Transverse colon (tissue), 4 donors: Measurements from ENCODE around the gene OSBPL10. TPM values are rescaled to one million over a fixed set of nuclear protein-coding genes. Genes with fewer than 3 reads are reported as not detected.

ENCODE experiments used
- DNase-seq: peaks from one replicate; pipeline ENCODE4 v3.0.0-alpha.2; 2019
- H3K27ac ChIP-seq, 4 donors: fragments of 200-600 bp; sonication (generic); 2 replicates each; pipeline ENCODE4 v1.5.1; 2016 to 2018; ENCODE audit warnings: inconsistent platforms in 4 of 4
- H3K27me3 ChIP-seq: fragments of 200-600 bp; sonication (generic); 2 replicates; pipeline ENCODE4 v1.5.1; 2017; ENCODE audit warnings: inconsistent platforms
- H3K36me3 ChIP-seq, 4 donors: fragments of 200-600 bp; sonication (generic); 2 replicates each; pipeline ENCODE4 v1.5.1; 2017 to 2019; ENCODE audit warnings: inconsistent platforms in 4 of 4
- H3K4me1 ChIP-seq, 4 donors: fragments of 200-600 bp; sonication (generic); 2 replicates each; pipeline ENCODE4 v1.5.1; 2017 to 2020; ENCODE audit warnings: inconsistent platforms in 4 of 4
- H3K4me3 ChIP-seq, 4 donors: fragments of 200-600 bp; sonication (generic); 1 replicate in 1 of 4; 2 replicates in 3 of 4; pipeline versions ENCODE4 v1.5.1 to v1.6.1; 2017 to 2019; ENCODE audit warnings: inconsistent platforms in 4 of 4
- H3K9me3 ChIP-seq, 2 donors: fragments of 200-600 bp; sonication (generic); 2 replicates each; pipeline ENCODE4 v1.5.1; 2017 to 2019; ENCODE audit warnings: inconsistent platforms in 2 of 2
- CTCF ChIP-seq, 5 experiments: fragments of 200-600 bp in 3 of 5; fragments of 450-650 bp in 2 of 5; sonication (generic) in 3 of 5; IDR thresholded peaks; 1 replicate in 2 of 5; 2 replicates in 3 of 5; pipeline ENCODE4 v1.5.1; 2016 to 2017; ENCODE audit warnings: antibody characterized with exemption in 5 of 5, inconsistent platforms in 3 of 5, mild to moderate bottlenecking in 2 of 5, moderate library complexity in 1 of 5
- EP300 ChIP-seq: sonication (generic); formaldehyde crosslinking; IDR thresholded peaks from one replicate; pipeline ENCODE4 v1.6.1; 2017; ENCODE audit warnings: antibody characterized with exemption, low read depth
- POLR2A ChIP-seq: fragments of 450-650 bp; IDR thresholded peaks from one replicate; pipeline ENCODE4 v1.6.1; 2016; ENCODE audit warnings: antibody characterized with exemption, mild to moderate bottlenecking, moderate library complexity
- POLR2AphosphoS5 ChIP-seq, 3 donors: sonication (generic); formaldehyde crosslinking; IDR thresholded peaks; one replicate each; pipeline ENCODE4 v1.6.1; 2016; ENCODE audit warnings: antibody characterized with exemption in 3 of 3
- WGBS, 2 donors: methylation state at CpG; one replicate each; pipeline ENCODE4 v1.1.5; 2018; ENCODE audit warnings: low coverage in 1 of 2; 5-methylcytosine and 5-hydroxymethylcytosine counted together
- in situ Hi-C, 4 donors: fragments of 200-750 bp; cut with MboI; loops; one replicate each; pipeline versions ENCODE4 v1.15.0 to v1.15.1; 2017; ENCODE audit warnings: low sequenced_read_pairs in 3 of 4, low pct_ligation_motif_present in 1 of 4, low pct_unique_long_range_greater_than_20kb in 1 of 4
- intact Hi-C: fragments of 100-400 bp; cut with DNase I; formaldehyde crosslinking; loops from one replicate; pipeline ENCODE4 v1.15.1; 2023; ENCODE audit warnings: low total_unique reads
- total RNA-seq, 4 donors: library from RNA; depleted of rRNA; stranded (reverse); fragments of >200 nt; gene quantifications; one replicate each; pipeline ENCODE4 v1.1.0, GENCODE V29; 2016

The OSBPL10 gene
- total RNA-seq, 4 donors from 2014 or later: 10.0 to 34.8 (median 19.5) TPM

- Histone ChIP-seq H3K9me3 (no peaks in the 10 kb centered on the region), H3K27ac (no peak overlapping the region), H3K4me3 (no peak overlapping the region), H3K4me1 (no peaks in the 10 kb centered on the region), H3K27me3 (no peaks in the 10 kb centered on the region), H3K36me3 (no peaks in the 10 kb centered on the region)
- in situ Hi-C loops: no loop called here
- TF ChIP-seq POLR2A: no peak
- TF ChIP-seq POLR2AphosphoS5 (IDR thresholded peaks at IDR 0.05): no peak
- no peak for TF ChIP-seq CTCF (IDR thresholded peaks at IDR 0.05)
- TF ChIP-seq EP300: no peak
- WGBS, 2 donors: 90 to 100% methylated on average over 3 of the region's 3 CpGs
- intact Hi-C loops: no loop called here
- no peak for DNase-seq
Observed at GRCh38 chr3:31721676-31722075, 259.4 kb downstream of the OSBPL10 start.

- intact Hi-C loops (no loop called here), in situ Hi-C loops (no loop called here)
- no peaks in the 10 kb centered on the region for H3K27me3 ChIP-seq
- H3K4me1 ChIP-seq: no peaks in the 10 kb centered on the region
- no peaks in the 10 kb centered on the region for H3K36me3 ChIP-seq
- no peak overlapping the region for H3K27ac ChIP-seq
- 83 to 90% methylated on average over 4 to 11 of the region's 11 CpGs for WGBS, 2 donors
- TF ChIP-seq POLR2AphosphoS5 (IDR thresholded peaks at IDR 0.05): no peak
- TF ChIP-seq POLR2A: no peak
- TF ChIP-seq CTCF (IDR thresholded peaks at IDR 0.05): no peak
- no peak for TF ChIP-seq EP300
- no peak overlapping the region for H3K4me3 ChIP-seq
- DNase-seq: no peak
- H3K9me3 ChIP-seq: no peaks in the 10 kb centered on the region
Observed at GRCh38 chr3:31714495-31715280, 266.4 kb downstream of the OSBPL10 start.

- no peaks in the 10 kb centered on the region for H3K27me3 ChIP-seq
- in situ Hi-C loops (no loop called here), intact Hi-C loops (no loop called here)
- H3K4me1 ChIP-seq: no peaks in the 10 kb centered on the region
- no peak for DNase-seq
- H3K27ac ChIP-seq: no peak overlapping the region
- H3K36me3 ChIP-seq: no peaks in the 10 kb centered on the region
- no peak for TF ChIP-seq POLR2AphosphoS5 (IDR thresholded peaks at IDR 0.05)
- no peak for TF ChIP-seq CTCF (IDR thresholded peaks at IDR 0.05)
- no peak for TF ChIP-seq EP300
- no peak for TF ChIP-seq POLR2A
- WGBS, 2 donors: 85 to 88% methylated on average over 4 to 5 of the region's 5 CpGs
- H3K9me3 ChIP-seq: no peaks in the 10 kb centered on the region
- no peak overlapping the region for H3K4me3 ChIP-seq
Observed at GRCh38 chr3:31713816-31714215, 267.2 kb downstream of the OSBPL10 start.

GRCh38 chr3:31710123-31710803 is 270.8 kb downstream of the OSBPL10 start:
- no peaks in the 10 kb centered on the region for H3K9me3 ChIP-seq
- no peak overlapping the region for H3K27ac ChIP-seq
- peaks cover 0 to 4% (median 0%) of the 10 kb centered on the region in 4 donors for H3K4me1 ChIP-seq
- whole genome bisulfite sequencing, 2 donors: 88% methylated on average over 6 of the region's 6 CpGs; no CpG with 5 or more reads in 1 of the 2 donors
- H3K4me3 ChIP-seq: no peak overlapping the region
- intact Hi-C loops: no loop called here
- no peak for TF ChIP-seq POLR2AphosphoS5 (IDR thresholded peaks at IDR 0.05)
- TF ChIP-seq POLR2A: no peak
- no peak for TF ChIP-seq EP300
- TF ChIP-seq CTCF (IDR thresholded peaks at IDR 0.05): no peak
- H3K36me3 ChIP-seq: no peaks in the 10 kb centered on the region
- DNase-seq: no peak
- H3K27me3 ChIP-seq: no peaks in the 10 kb centered on the region
- in situ Hi-C loops: no loop called here
